SK-N-SH (cell line): ENCODE results near the gene DTNBP1. TPM values are rescaled to one million over a fixed set of nuclear protein-coding genes. Genes with fewer than 3 reads are reported as not detected.

ENCODE experiments used
- CTCF ChIA-PET: fragments of 300-600, 350-600 bp; formaldehyde crosslinking; extraction: SDS; loops from one replicate; lab custom pipeline; 2021; lab: Yijun Ruan, JAX
- POLR2A ChIA-PET: fragments of 350-600 bp; sonication (Branson Sonifier 250); formaldehyde crosslinking; extraction: SDS; loops from one replicate; lab custom pipeline; 2020; ENCODE audit warnings: antibody characterized with exemption, inconsistent platforms; lab: Yijun Ruan, JAX
- DNase-seq: peaks from one replicate; pipeline ENCODE4 v3.0.0; 2012
- H2AFZ ChIP-seq: fragments of 200-600 bp; sonication (generic); 2 replicates; pipeline ENCODE4 v1.8.1; 2016; ENCODE audit warnings: antibody characterized with exemption, mild to moderate bottlenecking, low read depth
- H3F3A ChIP-seq: fragments of 200-600 bp; sonication (generic); replicated peaks from 2 replicates; pipeline ENCODE3; 2016; ENCODE audit warnings: antibody characterized with exemption, mild to moderate bottlenecking; ENCODE audit not compliant: insufficient read depth
- H3K27ac ChIP-seq, 2 experiments: fragments of 200-500 bp in 1 of 2; fragments of 200-600 bp in 1 of 2; sonication (Bioruptor generic) in 1 of 2; sonication (generic), shearing (Covaris generic) in 1 of 2; 2 replicates each; pipeline versions ENCODE4 v1.5.1 to v1.6.1; 2014 to 2016; ENCODE audit warnings: low read depth in 2 of 2, inconsistent platforms in 1 of 2, low read length in 1 of 2, mild to moderate bottlenecking in 1 of 2, mixed read lengths in 1 of 2
- H3K27me3 ChIP-seq: fragments of 200-600 bp; sonication (generic), shearing (Covaris generic); 2 replicates; pipeline ENCODE4 v1.6.1; 2016; ENCODE audit warnings: mixed run types; ENCODE audit not compliant: insufficient read depth
- H3K36me3 ChIP-seq, 2 experiments: fragments of 200-500 bp in 1 of 2; fragments of 200-600 bp in 1 of 2; sonication (Bioruptor generic) in 1 of 2; sonication (generic) in 1 of 2; replicated peaks in 1 of 2; 2 replicates each; pipeline versions ENCODE3 to v1.5.1; 2014 to 2016; ENCODE audit warnings: low read length in 1 of 2, mild to moderate bottlenecking in 1 of 2; ENCODE audit not compliant: insufficient read depth in 2 of 2, control insufficient read depth in 1 of 2
- H3K4me1 ChIP-seq, 2 experiments: fragments of 200-500 bp in 1 of 2; fragments of 200-600 bp in 1 of 2; sonication (Bioruptor generic) in 1 of 2; sonication (generic), shearing (Covaris generic) in 1 of 2; 2 replicates each; pipeline versions ENCODE4 v1.5.1 to v1.6.1; 2014 to 2016; ENCODE audit warnings: low read depth in 1 of 2, low read length in 1 of 2, mixed run types in 1 of 2; ENCODE audit not compliant: insufficient read depth in 2 of 2, control insufficient read depth in 1 of 2
- H3K4me2 ChIP-seq: fragments of 200-600 bp; sonication (generic), shearing (Covaris generic); 2 replicates; pipeline ENCODE4 v1.6.1; 2017; ENCODE audit warnings: mixed run types
- H3K4me3 ChIP-seq, 2 experiments: fragments of 200-500 bp in 1 of 2; fragments of 200-600 bp in 1 of 2; sonication (Bioruptor generic) in 1 of 2; sonication (generic), shearing (Covaris generic) in 1 of 2; 2 replicates each; pipeline versions ENCODE4 v1.5.1 to v1.8.1; 2014 to 2016; ENCODE audit warnings: low read depth in 2 of 2, inconsistent platforms in 1 of 2, low read length in 1 of 2, mild to moderate bottlenecking in 1 of 2, mixed read lengths in 1 of 2, moderate library complexity in 1 of 2
- H3K79me2 ChIP-seq: fragments of 200-600 bp; sonication (generic); 2 replicates; pipeline ENCODE4 v1.8.1; 2017; ENCODE audit warnings: mild to moderate bottlenecking; ENCODE audit not compliant: insufficient read depth
- H3K9ac ChIP-seq: fragments of 200-600 bp; sonication (generic); 2 replicates; pipeline ENCODE4 v1.6.1; 2017; ENCODE audit warnings: mixed run types
- H3K9me2 ChIP-seq: fragments of 200-600 bp; sonication (generic); 2 replicates; pipeline ENCODE4 v1.6.1; 2017; ENCODE audit warnings: mixed run types
- H3K9me3 ChIP-seq: fragments of 200-600 bp; sonication (generic); 2 replicates; pipeline ENCODE4 v1.6.1; 2017; ENCODE audit warnings: mixed run types, mild to moderate bottlenecking, moderate library complexity
- H4K20me1 ChIP-seq: fragments of 200-600 bp; sonication (generic); 2 replicates; pipeline ENCODE4 v1.6.1; 2017; ENCODE audit warnings: mild to moderate bottlenecking, mixed run types; ENCODE audit not compliant: insufficient read depth
- CHD2 ChIP-seq: fragments of 150-350 bp; IDR thresholded peaks from 2 replicates; pipeline ENCODE4 v1.6.1; 2018; ENCODE audit warnings: low read length; ENCODE audit not compliant: partially characterized antibody
- CTCF ChIP-seq: fragments of 200-600 bp; sonication (generic); IDR thresholded peaks from 2 replicates; pipeline ENCODE4 v1.6.1; 2017; ENCODE audit warnings: antibody characterized with exemption, mild to moderate bottlenecking, moderate library complexity
- EP300 ChIP-seq, 2 experiments: IDR thresholded peaks; 2 replicates each; pipeline versions ENCODE4 v1.4.0 to v1.6.1; 2012; ENCODE audit warnings: borderline replicate concordance in 1 of 2, low read depth in 1 of 2, low read length in 1 of 2
- FOSL2 ChIP-seq: IDR thresholded peaks from 2 replicates; pipeline ENCODE4 v1.4.0; 2012; ENCODE audit warnings: low read depth, mild to moderate bottlenecking, moderate library complexity, borderline replicate concordance
- FOXJ3 ChIP-seq: sonication (generic); formaldehyde crosslinking; IDR thresholded peaks from 2 replicates; pipeline ENCODE4 v1.5.1; 2020; ENCODE audit warnings: mild to moderate bottlenecking, missing genetic modification reagents
- FOXM1 ChIP-seq: IDR thresholded peaks from 2 replicates; pipeline ENCODE4 v1.4.0; 2012; ENCODE audit warnings: low read depth, mild to moderate bottlenecking
- GABPA ChIP-seq: IDR thresholded peaks from 2 replicates; pipeline ENCODE4 v1.4.0; 2012; ENCODE audit warnings: low read depth, mild to moderate bottlenecking
- JUND ChIP-seq: IDR thresholded peaks from 2 replicates; pipeline ENCODE4 v1.4.0; 2012
- MEF2A ChIP-seq: IDR thresholded peaks from 2 replicates; pipeline ENCODE4 v1.4.0; 2012; ENCODE audit warnings: low read depth, borderline replicate concordance
- MXI1 ChIP-seq: IDR thresholded peaks from 2 replicates; pipeline ENCODE4 v1.6.1; 2012; ENCODE audit warnings: mild to moderate bottlenecking, low read depth, low read length, improper control_type of control experiment
- NFIC ChIP-seq: IDR thresholded peaks from 2 replicates; pipeline ENCODE4 v1.4.0; 2012; ENCODE audit warnings: borderline replicate concordance
- NRF1 ChIP-seq: IDR thresholded peaks from 2 replicates; pipeline ENCODE4 v1.6.1; 2012; ENCODE audit warnings: low read depth, mild to moderate bottlenecking, low read length
- POLR2AphosphoS5 ChIP-seq: IDR thresholded peaks from 2 replicates; pipeline ENCODE4 v1.6.1; 2012; ENCODE audit warnings: low read depth, low read length
- RAD21 ChIP-seq: IDR thresholded peaks from 2 replicates; pipeline ENCODE4 v1.6.1; 2012; ENCODE audit warnings: mild to moderate bottlenecking, low read length
- RCOR1 ChIP-seq: fragments of 150-350 bp; IDR thresholded peaks from 2 replicates; pipeline ENCODE4 v1.6.1; 2017; ENCODE audit warnings: antibody characterized with exemption, low read length
- RFX5 ChIP-seq: IDR thresholded peaks from 2 replicates; pipeline ENCODE4 v1.6.1; 2012; ENCODE audit warnings: mild to moderate bottlenecking, improper control_type of control experiment, low read length
- RXRA ChIP-seq: IDR thresholded peaks from 2 replicates; pipeline ENCODE4 v1.4.0; 2012; ENCODE audit warnings: low read depth, mild to moderate bottlenecking, borderline replicate concordance
- SIN3A ChIP-seq: IDR thresholded peaks from 2 replicates; pipeline ENCODE4 v1.6.1; 2012; ENCODE audit warnings: low read depth, mild to moderate bottlenecking, low read length, moderate library complexity, borderline replicate concordance
- TCF12 ChIP-seq: IDR thresholded peaks from 2 replicates; pipeline ENCODE4 v1.4.0; 2012
- WGBS: methylation state at CpG from one replicate; pipeline ENCODE4 v1.1.6; 2017; ENCODE audit warnings: low lambda C conversion rate; 5-methylcytosine and 5-hydroxymethylcytosine counted together
- polyA plus RNA-seq, 3 experiments: library from polyadenylated mRNA; depleted of rRNA; stranded (reverse); fragments of >200 nt; gene quantifications; 2 replicates each; pipeline ENCODE4 v1.2.3, GENCODE V29; 2012
- TF ChIP-seq, protein P1 (sequence below): IDR thresholded peaks from 2 replicates; pipeline ENCODE4 v1.4.0; 2012; ENCODE audit warnings: low read depth, borderline replicate concordance
- TF ChIP-seq, protein P2 (sequence below): IDR thresholded peaks from 2 replicates; pipeline ENCODE4; 2012
- TF ChIP-seq, protein P3 (sequence below): fragments of 150-350 bp; IDR thresholded peaks from 2 replicates; pipeline ENCODE4 v1.6.1; 2017; ENCODE audit warnings: antibody characterized with exemption, low read length, low read depth, borderline replicate concordance

Gene DTNBP1
- polyA plus RNA-seq, 1 of the 3 experiments (the other 2 are of a cell fraction), result 19.7 TPM

DNA sequence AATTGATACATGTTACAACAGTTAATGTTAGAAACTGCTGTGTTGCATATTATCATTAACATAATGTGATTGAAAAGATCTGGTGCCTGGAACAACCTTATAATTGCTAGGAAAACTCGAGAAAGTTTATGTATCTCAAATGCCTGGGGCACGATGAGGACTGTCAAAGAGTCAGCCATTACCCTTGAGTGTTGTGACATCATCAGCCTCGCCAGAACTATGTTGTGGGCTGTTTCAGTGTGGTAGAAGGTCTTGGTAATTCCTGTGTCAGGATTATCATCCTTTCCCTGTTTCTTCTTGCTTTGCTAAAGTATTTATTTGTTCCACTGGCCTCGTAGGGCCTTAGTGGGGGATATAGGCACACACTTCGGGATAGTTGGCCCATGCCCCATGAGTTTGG, 185.1 kb downstream of the DTNBP1 start:
- Histone ChIP-seq H3K9ac (no peak overlapping the region), H3K4me1 (peaks cover 19 to 24% of the 10 kb centered on the region in 2 experiments), H3K27me3 (no peaks in the 10 kb centered on the region), H4K20me1 (no peaks in the 10 kb centered on the region), H3K79me2 (no peaks in the 10 kb centered on the region), H3K27ac (no peak overlapping the region), H3K9me3 (no peaks in the 10 kb centered on the region), H3K9me2 (no peaks in the 10 kb centered on the region), H3K4me3 (no peak overlapping the region), H3K36me3 (no peaks in the 10 kb centered on the region), H3F3A (no peaks in the 10 kb centered on the region), H3K4me2 (no peak overlapping the region), H2AFZ (no peak overlapping the region)
- ChIA-PET CTCF (interaction anchor here (1.1 to 1.4 kb wide), 2 partner anchors 10 to 15 kb away, joined by 3 to 4 read pairs; no protein-coding TSS in a partner anchor), POLR2A (no interaction called here)
- WGBS, result 51% methylated on average over 5 of the region's 5 CpGs
- no peak for TF ChIP-seq RCOR1
- TF ChIP-seq, protein P1, sequence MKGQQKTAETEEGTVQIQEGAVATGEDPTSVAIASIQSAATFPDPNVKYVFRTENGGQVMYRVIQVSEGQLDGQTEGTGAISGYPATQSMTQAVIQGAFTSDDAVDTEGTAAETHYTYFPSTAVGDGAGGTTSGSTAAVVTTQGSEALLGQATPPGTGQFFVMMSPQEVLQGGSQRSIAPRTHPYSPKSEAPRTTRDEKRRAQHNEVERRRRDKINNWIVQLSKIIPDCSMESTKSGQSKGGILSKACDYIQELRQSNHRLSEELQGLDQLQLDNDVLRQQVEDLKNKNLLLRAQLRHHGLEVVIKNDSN, result no peak
- TF ChIP-seq FOXM1, result no peak
- no peak for TF ChIP-seq RFX5
- no peak for TF ChIP-seq EP300 (IDR thresholded peaks at IDR 0.05; ENCODE audit: borderline replicate concordance in 1 of 2, low read depth in 1 of 2, low read length in 1 of 2)
- TF ChIP-seq MEF2A, result no peak
- no peak for TF ChIP-seq RXRA
- no peak for TF ChIP-seq TCF12
- TF ChIP-seq, protein P2, sequence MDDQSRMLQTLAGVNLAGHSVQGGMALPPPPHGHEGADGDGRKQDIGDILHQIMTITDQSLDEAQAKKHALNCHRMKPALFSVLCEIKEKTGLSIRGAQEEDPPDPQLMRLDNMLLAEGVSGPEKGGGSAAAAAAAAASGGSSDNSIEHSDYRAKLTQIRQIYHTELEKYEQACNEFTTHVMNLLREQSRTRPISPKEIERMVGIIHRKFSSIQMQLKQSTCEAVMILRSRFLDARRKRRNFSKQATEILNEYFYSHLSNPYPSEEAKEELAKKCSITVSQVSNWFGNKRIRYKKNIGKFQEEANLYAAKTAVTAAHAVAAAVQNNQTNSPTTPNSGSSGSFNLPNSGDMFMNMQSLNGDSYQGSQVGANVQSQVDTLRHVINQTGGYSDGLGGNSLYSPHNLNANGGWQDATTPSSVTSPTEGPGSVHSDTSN, result no peak
- TF ChIP-seq FOXJ3 (CRISPR knock-in tag), result no peak
- no peak for TF ChIP-seq CTCF
- no peak for DNase-seq

DNA sequence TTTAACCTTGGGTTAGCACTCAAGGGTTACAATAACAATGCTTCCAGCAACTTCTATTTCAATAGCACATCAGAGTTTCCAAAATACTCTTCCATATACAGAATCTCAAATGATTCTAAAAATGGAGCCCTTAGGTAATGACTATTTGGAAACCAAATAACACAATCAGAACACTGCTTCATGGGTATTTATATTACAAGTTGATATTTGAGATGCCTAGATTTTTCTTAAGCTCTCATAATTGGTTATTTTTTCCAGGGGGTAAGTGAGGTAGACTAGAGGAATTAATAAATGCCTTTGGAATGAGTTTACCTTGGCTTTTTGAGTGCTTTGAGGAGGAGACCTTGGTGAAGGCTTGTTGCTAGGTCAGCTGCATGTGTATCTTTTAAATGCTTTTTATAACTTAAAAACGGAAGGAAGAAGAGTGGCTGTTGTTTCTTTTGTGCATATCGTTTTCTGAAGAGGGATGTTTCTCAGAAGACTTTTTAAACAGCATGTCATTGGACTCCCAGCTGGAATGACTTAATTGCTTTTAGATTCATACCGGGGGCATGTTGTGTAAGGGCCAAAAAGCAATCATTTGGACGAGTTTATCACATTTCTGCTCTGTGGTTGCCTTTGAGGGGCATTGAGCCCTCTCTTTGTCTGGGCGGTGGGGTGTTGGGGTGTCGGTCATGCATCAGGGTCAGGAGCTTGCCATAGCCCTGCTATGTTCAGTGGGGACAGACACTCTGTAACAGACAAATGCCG, 186.0 kb downstream of the DTNBP1 start:
- Histone ChIP-seq H3K4me1 (peaks cover 16 to 24% of the 10 kb centered on the region in 2 experiments), H4K20me1 (no peaks in the 10 kb centered on the region), H3K4me3 (no peak overlapping the region), H3K9ac (no peak overlapping the region), H3K27ac (no peak overlapping the region), H3K27me3 (no peaks in the 10 kb centered on the region), H3K9me3 (no peaks in the 10 kb centered on the region), H2AFZ (no peak overlapping the region), H3K4me2 (no peak overlapping the region), H3F3A (no peaks in the 10 kb centered on the region), H3K36me3 (no peaks in the 10 kb centered on the region), H3K9me2 (no peaks in the 10 kb centered on the region), H3K79me2 (no peaks in the 10 kb centered on the region)
- TF ChIP-seq FOSL2 (no peak), NRF1 (no peak), MXI1 (no peak), NFIC (no peak), FOXM1 (no peak), RFX5 (no peak), RAD21 (no peak), RXRA (no peak), TCF12 (no peak), SIN3A (no peak), JUND (no peak), FOXJ3 (CRISPR knock-in tag) (no peak), CHD2 (no peak), GABPA (no peak), POLR2AphosphoS5 (no peak)
- TF ChIP-seq, protein P1, result no peak
- TF ChIP-seq, protein P3, sequence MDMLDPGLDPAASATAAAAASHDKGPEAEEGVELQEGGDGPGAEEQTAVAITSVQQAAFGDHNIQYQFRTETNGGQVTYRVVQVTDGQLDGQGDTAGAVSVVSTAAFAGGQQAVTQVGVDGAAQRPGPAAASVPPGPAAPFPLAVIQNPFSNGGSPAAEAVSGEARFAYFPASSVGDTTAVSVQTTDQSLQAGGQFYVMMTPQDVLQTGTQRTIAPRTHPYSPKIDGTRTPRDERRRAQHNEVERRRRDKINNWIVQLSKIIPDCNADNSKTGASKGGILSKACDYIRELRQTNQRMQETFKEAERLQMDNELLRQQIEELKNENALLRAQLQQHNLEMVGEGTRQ, result no peak
- ChIA-PET POLR2A (no interaction called here), CTCF (interaction anchor here (1.3 to 1.6 kb wide), 2 partner anchors 13 to 35 kb away, joined by 3 to 6 read pairs; no protein-coding TSS in a partner anchor)
- DNase-seq, result no peak
- 77% methylated on average over 7 of the region's 7 CpGs for WGBS
